HCT116 (cell line): ENCODE data around the gene MKNK1. TPM values are rescaled to one million over a fixed set of nuclear protein-coding genes. Genes with fewer than 3 reads are reported as not detected.

Source experiments
- ATAC-seq: fragments of 200-7000 bp; cut with Tn5 transposase; 2 replicates; pipeline ENCODE4 v1.9.1; 2020; ENCODE audit warnings: mild to moderate bottlenecking, moderate library complexity
- BruUV-seq: library from RNA; stranded (reverse); fragments of 400-500 nt; replicated peaks from 2 replicates; lab custom pipeline; 2021; lab: Mats Ljungman, UMichigan
- CTCF ChIA-PET: fragments of 300-600 bp; sonication (Branson Sonifier 250); formaldehyde crosslinking; loops from one replicate; lab custom pipeline; 2021; ENCODE audit warnings: antibody characterized with exemption; lab: Charles Lee
- POLR2A ChIA-PET: fragments of 300-600, 350-600 bp; sonication (Branson Sonifier 250); formaldehyde crosslinking; loops from one replicate; lab custom pipeline; 2021; ENCODE audit warnings: antibody characterized with exemption; lab: Charles Lee
- RAD21 ChIA-PET, 2 experiments: fragments of 300-600 bp; sonication (Branson Sonifier 250); formaldehyde crosslinking; loops; one replicate each; lab custom pipeline; 2023; ENCODE audit warnings: low total read pairs in 2 of 2; ENCODE audit not compliant: uncharacterized antibody in 2 of 2, unreplicated experiment in 2 of 2, low non-redundant PET in 1 of 2; lab: Charles Lee
- DNase-seq: peaks from one replicate; pipeline ENCODE4 v3.0.0-alpha.2; 2010; ENCODE audit warnings: low read depth, low spot score
- H2AFZ ChIP-seq: fragments of 200-600 bp; shearing (Covaris generic), sonication (generic); 2 replicates; pipeline ENCODE4 v1.6.1; 2017; ENCODE audit warnings: low read depth, mixed run types, mixed read lengths, antibody characterized with exemption, low read length; ENCODE audit not compliant: poor library complexity, severe bottlenecking
- H3K27ac ChIP-seq: 2 replicates; pipeline ENCODE4 v1.5.1; 2012; ENCODE audit warnings: low read depth, low read length
- H3K27me3 ChIP-seq: fragments of 200-600 bp; sonication (generic); 2 replicates; pipeline ENCODE4 v1.6.1; 2016; ENCODE audit warnings: mixed run types, low read length, mixed read lengths; ENCODE audit not compliant: insufficient read depth
- H3K36me3 ChIP-seq, 2 experiments: fragments of 200-500 bp in 1 of 2; fragments of 200-600 bp in 1 of 2; sonication (Bioruptor generic) in 1 of 2; sonication (generic) in 1 of 2; 2 replicates each; pipeline versions ENCODE4 v1.5.1 to v1.6.1; 2014 to 2016; ENCODE audit warnings: low read length in 2 of 2, inconsistent platforms in 1 of 2, mixed read lengths in 1 of 2, mixed run types in 1 of 2; ENCODE audit not compliant: insufficient read depth in 2 of 2, control insufficient read depth in 1 of 2
- H3K4me1 ChIP-seq, 2 experiments: fragments of 200-600 bp in 1 of 2; sonication (generic) in 1 of 2; 2 replicates each; pipeline versions ENCODE4 v1.5.1 to v1.6.1; 2012 to 2017; ENCODE audit warnings: low read length in 2 of 2, inconsistent platforms in 1 of 2, mild to moderate bottlenecking in 1 of 2, mixed read lengths in 1 of 2, mixed run types in 1 of 2, moderate library complexity in 1 of 2; ENCODE audit not compliant: insufficient read depth in 2 of 2, control insufficient read depth in 1 of 2
- H3K4me2 ChIP-seq: fragments of 200-600 bp; sonication (generic); 2 replicates; pipeline ENCODE4 v1.6.1; 2017; ENCODE audit warnings: mixed run types, low read length, mixed read lengths
- H3K4me3 ChIP-seq, 2 experiments: fragments of 200-600 bp in 1 of 2; sonication (generic) in 1 of 2; replicated peaks in 1 of 2; 2 replicates each; pipeline ENCODE4 v1.5.1; 2011 to 2016; ENCODE audit warnings: low read length in 2 of 2, control low read depth in 1 of 2, low read depth in 1 of 2, mild to moderate bottlenecking in 1 of 2, mixed read lengths in 1 of 2, mixed run types in 1 of 2
- H3K79me2 ChIP-seq: fragments of 200-600 bp; sonication (generic); 2 replicates; pipeline ENCODE4 v1.6.1; 2017; ENCODE audit warnings: mild to moderate bottlenecking, mixed run types, low read length, moderate library complexity, mixed read lengths; ENCODE audit not compliant: insufficient read depth
- H3K9ac ChIP-seq: fragments of 200-600 bp; sonication (generic); 2 replicates; pipeline ENCODE4 v1.6.1; 2016; ENCODE audit warnings: low read length, mixed read lengths
- H3K9me2 ChIP-seq: fragments of 200-600 bp; sonication (generic), shearing (Covaris generic); 2 replicates; pipeline ENCODE4 v1.6.1; 2017; ENCODE audit warnings: mixed run types, mild to moderate bottlenecking, moderate library complexity; ENCODE audit not compliant: insufficient read depth
- H3K9me3 ChIP-seq, 2 experiments: fragments of 200-500 bp in 1 of 2; fragments of 200-600 bp in 1 of 2; sonication (Bioruptor generic) in 1 of 2; sonication (generic) in 1 of 2; 2 replicates each; pipeline ENCODE4 v1.6.1; 2014 to 2017; ENCODE audit warnings: low read length in 2 of 2, mixed read lengths in 2 of 2, inconsistent platforms in 1 of 2, low read depth in 1 of 2, mild to moderate bottlenecking in 1 of 2, mixed run types in 1 of 2, moderate library complexity in 1 of 2; ENCODE audit not compliant: control insufficient read depth in 1 of 2, insufficient read depth in 1 of 2
- H4K20me1 ChIP-seq: fragments of 200-600 bp; sonication (generic), shearing (Covaris generic); 2 replicates; pipeline ENCODE4 v1.6.1; 2017; ENCODE audit warnings: mixed run types, mild to moderate bottlenecking, moderate library complexity; ENCODE audit not compliant: insufficient read depth
- ATF3 ChIP-seq: IDR thresholded peaks from 2 replicates; pipeline ENCODE4 v1.6.1; 2012
- CBX3 ChIP-seq: IDR thresholded peaks from 2 replicates; pipeline ENCODE4 v1.6.1; 2012; ENCODE audit warnings: low read depth
- CTCF ChIP-seq, 3 experiments: fragments of 200-600 bp in 1 of 3; sonication (generic) in 1 of 3; IDR thresholded peaks in 2 of 3; conservative IDR thresholded peaks in 1 of 3; 2 replicates each; pipeline ENCODE4 v1.5.1; 2012 to 2017; ENCODE audit warnings: low read depth in 2 of 3, low read length in 2 of 3, antibody characterized with exemption in 1 of 3, borderline replicate concordance in 1 of 3, control low read depth in 1 of 3, mild to moderate bottlenecking in 1 of 3, mixed read lengths in 1 of 3, mixed run types in 1 of 3, moderate library complexity in 1 of 3; ENCODE audit not compliant: insufficient read depth in 1 of 3
- EGR1 ChIP-seq: IDR thresholded peaks from 2 replicates; pipeline ENCODE4 v1.6.1; 2012; ENCODE audit warnings: low read depth
- EZH2 ChIP-seq: fragments of 200-600 bp; sonication (generic); IDR thresholded peaks from 2 replicates; pipeline ENCODE4 v1.6.1; 2017; ENCODE audit warnings: antibody characterized with exemption, mixed run types
- POLR2A ChIP-seq: IDR thresholded peaks from 2 replicates; pipeline ENCODE4 v1.7.0; 2011; ENCODE audit warnings: borderline replicate concordance; ENCODE audit not compliant: insufficient read depth, insufficient read length; ENCODE audit errors: extremely low read depth
- POLR2AphosphoS5 ChIP-seq: IDR thresholded peaks from 2 replicates; pipeline ENCODE4 v1.6.1; 2011; ENCODE audit warnings: mild to moderate bottlenecking, low read depth, low read length, moderate library complexity
- RAD21 ChIP-seq: IDR thresholded peaks from 2 replicates; pipeline ENCODE4 v1.6.1; 2012; ENCODE audit warnings: low read depth, mild to moderate bottlenecking
- SIN3A ChIP-seq: IDR thresholded peaks from 2 replicates; pipeline ENCODE4 v1.6.1; 2012; ENCODE audit warnings: low read depth
- SP1 ChIP-seq: IDR thresholded peaks from 2 replicates; pipeline ENCODE4 v1.6.1; 2012; ENCODE audit warnings: low read depth
- SRF ChIP-seq: IDR thresholded peaks from 2 replicates; pipeline ENCODE4 v1.6.1; 2012; ENCODE audit warnings: low read depth
- TCF7L2 ChIP-seq: IDR thresholded peaks from 2 replicates; pipeline ENCODE4 v1.7.0; 2011; ENCODE audit warnings: borderline replicate concordance, inconsistent platforms; ENCODE audit not compliant: insufficient read depth, insufficient read length; ENCODE audit errors: extremely low read depth
- ZFX ChIP-seq: fragments of 450-650 bp; IDR thresholded peaks from 2 replicates; pipeline ENCODE4 v1.6.1; 2017
- ZNF274 ChIP-seq: fragments of 200-500 bp; sonication (Bioruptor generic); IDR thresholded peaks from 2 replicates; pipeline ENCODE4 v1.6.1; 2014; ENCODE audit warnings: mild to moderate bottlenecking, low read depth, low read length, inconsistent platforms
- intact Hi-C: fragments of 100-400 bp; cut with micrococcal nuclease; formaldehyde crosslinking; loops from 2 replicates; pipeline ENCODE4 v1.10.0; 2022
- total RNA-seq: library from RNA; stranded (reverse); gene quantifications from one replicate; pipeline ENCODE4 v1.2.1, GENCODE V29; 2021; ENCODE audit not compliant: unreplicated experiment
- TF ChIP-seq, protein P1 (sequence below): IDR thresholded peaks from 2 replicates; pipeline ENCODE4 v1.6.1; 2011; ENCODE audit warnings: mild to moderate bottlenecking, low read length, moderate library complexity; ENCODE audit not compliant: insufficient replicate concordance; ENCODE audit errors: extremely low read depth
- TF ChIP-seq, protein P2 (sequence below): IDR thresholded peaks from 2 replicates; pipeline ENCODE4 v1.6.1; 2012; ENCODE audit warnings: low read depth
- TF ChIP-seq, protein P3 (sequence below): IDR thresholded peaks from 2 replicates; pipeline ENCODE4 v1.6.1; 2012

Gene MKNK1
- total RNA-seq, 1 experiment from 2014 or later, result 30.9 TPM

GRCh38 chr1:46646844-46647243 lies 42.8 kb upstream of the MKNK1 start:
- ChIA-PET CTCF (no interaction called here), POLR2A (no interaction called here), RAD21 (no interaction called here)
- no peak for ATAC-seq
- intact Hi-C loops, result no loop called here
- DNase-seq, result no peak
- H2AFZ ChIP-seq, result no peak overlapping the region
- no peak overlapping the region for H3K4me2 ChIP-seq
- H3K27ac ChIP-seq, result no peak overlapping the region
- H3K27me3 ChIP-seq, result no peaks in the 10 kb centered on the region
- no peak overlapping the region for H3K9ac ChIP-seq
- no peak overlapping the region for H3K4me3 ChIP-seq
- H3K4me1 ChIP-seq, result peaks cover 0 to 6% of the 10 kb centered on the region in 2 experiments; a peak in 2 of 4 replicates
- no TSS peak for BruUV-seq
- no peaks in the 10 kb centered on the region for H3K79me2 ChIP-seq
- H3K9me3 ChIP-seq, result no peaks in the 10 kb centered on the region
- H3K36me3 ChIP-seq, result peaks cover 3 to 22% of the 10 kb centered on the region in 2 experiments; a peak in 1 of 4 replicates
- TF ChIP-seq ZFX (no peak), SP1 (no peak), ATF3 (no peak), SIN3A (no peak), ZNF274 (no peak), EGR1 (no peak), CTCF (IDR thresholded peaks at IDR 0.05 in 2 of 3, conservative IDR thresholded peaks at IDR 0.05 in 1 of 3; ENCODE audit: borderline replicate concordance in 1 of 3, insufficient read depth in 1 of 3, low read depth in 2 of 3, low read length in 2 of 3) (no peak), POLR2A (no peak), SRF (no peak), POLR2AphosphoS5 (no peak), EZH2 (no peak), TCF7L2 (no peak), RAD21 (no peak), CBX3 (no peak)
- TF ChIP-seq, protein P1, sequence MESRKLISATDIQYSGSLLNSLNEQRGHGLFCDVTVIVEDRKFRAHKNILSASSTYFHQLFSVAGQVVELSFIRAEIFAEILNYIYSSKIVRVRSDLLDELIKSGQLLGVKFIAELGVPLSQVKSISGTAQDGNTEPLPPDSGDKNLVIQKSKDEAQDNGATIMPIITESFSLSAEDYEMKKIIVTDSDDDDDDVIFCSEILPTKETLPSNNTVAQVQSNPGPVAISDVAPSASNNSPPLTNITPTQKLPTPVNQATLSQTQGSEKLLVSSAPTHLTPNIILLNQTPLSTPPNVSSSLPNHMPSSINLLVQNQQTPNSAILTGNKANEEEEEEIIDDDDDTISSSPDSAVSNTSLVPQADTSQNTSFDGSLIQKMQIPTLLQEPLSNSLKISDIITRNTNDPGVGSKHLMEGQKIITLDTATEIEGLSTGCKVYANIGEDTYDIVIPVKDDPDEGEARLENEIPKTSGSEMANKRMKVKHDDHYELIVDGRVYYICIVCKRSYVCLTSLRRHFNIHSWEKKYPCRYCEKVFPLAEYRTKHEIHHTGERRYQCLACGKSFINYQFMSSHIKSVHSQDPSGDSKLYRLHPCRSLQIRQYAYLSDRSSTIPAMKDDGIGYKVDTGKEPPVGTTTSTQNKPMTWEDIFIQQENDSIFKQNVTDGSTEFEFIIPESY, result no peak
- TF ChIP-seq, protein P2, sequence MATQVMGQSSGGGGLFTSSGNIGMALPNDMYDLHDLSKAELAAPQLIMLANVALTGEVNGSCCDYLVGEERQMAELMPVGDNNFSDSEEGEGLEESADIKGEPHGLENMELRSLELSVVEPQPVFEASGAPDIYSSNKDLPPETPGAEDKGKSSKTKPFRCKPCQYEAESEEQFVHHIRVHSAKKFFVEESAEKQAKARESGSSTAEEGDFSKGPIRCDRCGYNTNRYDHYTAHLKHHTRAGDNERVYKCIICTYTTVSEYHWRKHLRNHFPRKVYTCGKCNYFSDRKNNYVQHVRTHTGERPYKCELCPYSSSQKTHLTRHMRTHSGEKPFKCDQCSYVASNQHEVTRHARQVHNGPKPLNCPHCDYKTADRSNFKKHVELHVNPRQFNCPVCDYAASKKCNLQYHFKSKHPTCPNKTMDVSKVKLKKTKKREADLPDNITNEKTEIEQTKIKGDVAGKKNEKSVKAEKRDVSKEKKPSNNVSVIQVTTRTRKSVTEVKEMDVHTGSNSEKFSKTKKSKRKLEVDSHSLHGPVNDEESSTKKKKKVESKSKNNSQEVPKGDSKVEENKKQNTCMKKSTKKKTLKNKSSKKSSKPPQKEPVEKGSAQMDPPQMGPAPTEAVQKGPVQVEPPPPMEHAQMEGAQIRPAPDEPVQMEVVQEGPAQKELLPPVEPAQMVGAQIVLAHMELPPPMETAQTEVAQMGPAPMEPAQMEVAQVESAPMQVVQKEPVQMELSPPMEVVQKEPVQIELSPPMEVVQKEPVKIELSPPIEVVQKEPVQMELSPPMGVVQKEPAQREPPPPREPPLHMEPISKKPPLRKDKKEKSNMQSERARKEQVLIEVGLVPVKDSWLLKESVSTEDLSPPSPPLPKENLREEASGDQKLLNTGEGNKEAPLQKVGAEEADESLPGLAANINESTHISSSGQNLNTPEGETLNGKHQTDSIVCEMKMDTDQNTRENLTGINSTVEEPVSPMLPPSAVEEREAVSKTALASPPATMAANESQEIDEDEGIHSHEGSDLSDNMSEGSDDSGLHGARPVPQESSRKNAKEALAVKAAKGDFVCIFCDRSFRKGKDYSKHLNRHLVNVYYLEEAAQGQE, result no peak
- TF ChIP-seq, protein P3, sequence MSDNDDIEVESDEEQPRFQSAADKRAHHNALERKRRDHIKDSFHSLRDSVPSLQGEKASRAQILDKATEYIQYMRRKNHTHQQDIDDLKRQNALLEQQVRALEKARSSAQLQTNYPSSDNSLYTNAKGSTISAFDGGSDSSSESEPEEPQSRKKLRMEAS, result no peak
- H3K9me2 ChIP-seq, result no peaks in the 10 kb centered on the region
- H4K20me1 ChIP-seq, result no peaks in the 10 kb centered on the region
